HG03457 (cell line): ENCODE results near the gene OR9A4.

Experiments used
- ATAC-seq: cut with Tn5 transposase; IDR thresholded peaks from one replicate; pipeline ENCODE4 v1.9.1; 2021; ENCODE audit warnings: moderate number of reproducible peaks; ENCODE audit not compliant: unreplicated experiment

The OR9A4 gene

DNA sequence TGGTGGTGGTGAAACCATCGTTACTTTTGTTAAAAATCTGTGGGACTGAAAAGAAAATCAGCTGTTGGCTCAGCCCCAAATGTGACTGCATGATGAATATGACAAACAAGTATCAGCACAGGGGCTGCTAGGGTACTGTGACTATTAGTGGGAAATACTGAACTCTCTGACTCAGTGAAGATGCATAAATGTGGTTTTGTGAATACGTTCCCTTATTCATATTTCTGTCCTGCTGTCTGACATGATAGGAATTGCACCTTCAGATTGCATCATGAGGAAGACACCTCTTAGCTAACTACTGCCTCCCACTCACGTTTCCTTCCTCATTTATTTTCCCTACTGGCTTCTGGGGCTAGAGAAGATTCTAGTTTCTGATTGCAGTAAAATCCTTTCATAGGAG, 29.2 kb downstream of the OR9A4 start:
- ATAC-seq, result no peak

DNA sequence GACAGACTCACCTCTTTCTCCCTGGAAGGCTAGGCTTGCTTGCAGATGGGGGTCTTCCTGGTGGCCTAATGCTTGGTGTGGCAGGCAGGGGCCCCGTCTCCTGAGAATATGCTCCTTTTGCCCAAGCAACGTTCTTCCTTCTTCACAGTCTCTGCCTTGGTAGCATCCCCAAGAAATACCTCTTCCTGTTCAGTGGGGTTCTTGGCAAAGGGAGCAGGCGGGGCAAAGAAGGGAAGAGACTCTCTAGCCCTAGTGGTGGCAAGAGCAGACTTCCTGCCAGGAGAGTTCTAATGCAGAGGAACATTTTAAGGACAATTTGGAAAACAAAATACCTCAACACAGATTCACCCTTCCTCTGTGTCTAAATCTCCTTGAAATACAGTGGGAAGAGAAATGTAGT, 30.6 kb downstream of the OR9A4 start, which contains the start of gene CLEC5A:
CLEC5A (minus strand) TSS at position 179 of the 400 bp plus-strand sequence. CDS start 682 bp downstream, outside the sequence.
- no peak for ATAC-seq

DNA sequence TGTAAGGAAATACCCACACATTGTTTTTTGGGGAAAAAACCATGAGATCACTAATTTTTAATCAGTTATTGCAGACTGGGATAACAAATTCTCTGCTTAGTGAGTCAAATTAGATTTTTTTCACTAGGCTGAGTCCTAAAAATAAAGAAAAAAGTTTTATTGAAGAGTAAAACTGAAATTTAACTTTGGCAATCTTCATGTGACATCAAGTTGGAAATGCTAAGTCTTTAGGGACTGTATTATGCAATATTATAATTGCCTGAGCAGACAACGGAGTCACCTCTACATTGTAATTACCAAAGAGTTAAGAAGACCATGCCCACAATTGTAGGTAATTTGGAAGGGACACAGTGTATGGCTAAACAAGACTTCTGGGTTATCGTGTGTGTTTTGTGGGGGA, 32.8 kb downstream of the OR9A4 start:
- ATAC-seq, result no peak

DNA sequence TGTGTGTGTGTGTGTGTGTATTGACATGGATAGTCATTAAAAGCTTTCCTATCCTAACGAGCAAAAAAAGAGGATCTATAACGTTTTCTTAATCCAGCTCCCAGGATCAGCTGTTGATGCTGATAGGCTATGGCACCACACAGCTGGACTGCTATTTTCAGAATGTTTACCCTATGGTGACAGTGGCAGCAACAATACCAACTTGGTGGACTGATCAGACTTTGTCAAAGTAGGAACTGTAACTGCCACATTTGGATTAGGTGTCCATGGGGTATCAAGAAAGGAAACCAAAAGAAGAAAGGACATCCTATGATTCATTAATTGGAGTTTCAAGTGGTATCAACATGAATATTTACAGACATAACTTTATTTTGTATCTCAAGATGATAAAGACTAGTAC, 33.3 kb downstream of the OR9A4 start:
- ATAC-seq, result no peak

DNA sequence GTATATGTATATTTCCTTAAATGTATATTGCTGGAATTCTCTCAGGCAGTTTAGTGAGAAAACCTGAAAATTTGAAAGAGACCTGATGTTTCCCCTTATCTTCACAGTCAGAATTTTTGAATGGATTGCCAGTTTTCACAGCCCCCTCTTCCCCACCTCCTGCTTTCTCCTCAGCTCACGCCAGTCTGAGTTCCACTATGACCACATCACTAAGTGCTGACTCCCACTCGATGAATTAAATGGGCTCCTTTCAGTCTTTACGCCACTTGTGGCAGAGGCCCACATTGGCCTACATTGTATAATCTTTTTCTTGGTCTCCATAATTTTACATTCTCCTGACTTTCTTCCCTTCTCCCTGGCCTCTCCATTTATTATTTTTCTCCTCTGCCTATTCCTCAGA, 33.7 kb downstream of the OR9A4 start:
- ATAC-seq, result no peak

DNA sequence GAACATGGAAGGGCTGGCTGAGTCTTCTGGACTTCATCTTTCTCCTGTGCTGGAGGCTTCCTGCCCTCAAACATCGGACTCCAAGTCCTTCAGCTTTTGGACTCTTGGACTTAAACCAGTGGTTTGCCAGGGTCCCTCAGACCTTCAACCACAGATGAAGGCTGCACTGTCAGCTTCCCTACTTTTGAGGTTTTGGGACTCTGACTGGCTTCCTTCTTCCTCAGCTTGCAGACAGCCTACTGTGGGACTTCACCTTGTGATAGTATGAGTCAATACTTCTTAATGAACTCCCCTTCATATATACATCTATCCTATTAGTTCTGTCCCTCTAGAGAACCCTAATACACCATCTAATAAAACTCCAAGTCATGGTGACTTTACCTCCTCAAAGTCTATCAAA, 34.6 kb downstream of the OR9A4 start:
- no peak for ATAC-seq

DNA sequence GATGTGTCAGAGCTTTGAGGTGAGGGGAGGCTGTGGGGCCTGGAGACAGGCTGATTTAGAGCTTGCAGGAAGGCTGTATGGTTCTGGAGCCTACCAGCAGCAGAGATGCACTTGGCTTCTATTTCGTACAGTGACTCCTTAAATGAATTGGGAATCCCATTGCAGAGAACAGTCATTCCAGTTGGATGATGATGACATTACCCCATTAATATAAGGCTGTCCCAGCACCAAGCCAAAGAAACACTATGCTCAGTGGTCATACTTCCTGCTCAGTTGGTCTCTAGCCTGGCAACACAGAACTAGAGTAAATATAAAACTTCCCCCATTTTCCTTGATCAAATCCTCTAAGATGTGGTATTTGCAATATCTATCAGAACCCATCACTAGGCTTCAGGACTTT, 36.3 kb downstream of the OR9A4 start:
- ATAC-seq, result no peak

DNA sequence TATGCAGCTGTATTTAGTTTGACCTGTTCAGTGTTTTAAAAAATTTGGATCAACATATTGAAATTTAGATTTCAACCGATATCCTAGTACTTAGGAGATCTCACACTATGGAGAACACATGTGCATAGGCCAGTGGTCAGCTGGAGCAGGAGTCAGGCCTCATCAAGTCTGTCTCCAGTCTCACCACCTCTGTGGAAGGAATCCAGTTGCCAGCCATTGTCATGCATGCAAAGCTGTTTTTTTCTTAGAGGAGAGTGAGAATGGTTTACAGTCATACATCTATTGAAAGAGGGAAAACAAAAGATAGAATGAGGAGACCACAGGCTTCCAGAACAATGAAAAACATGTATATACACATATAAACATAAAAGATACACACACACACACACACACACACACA, 38.1 kb downstream of the OR9A4 start:
- no peak for ATAC-seq

DNA sequence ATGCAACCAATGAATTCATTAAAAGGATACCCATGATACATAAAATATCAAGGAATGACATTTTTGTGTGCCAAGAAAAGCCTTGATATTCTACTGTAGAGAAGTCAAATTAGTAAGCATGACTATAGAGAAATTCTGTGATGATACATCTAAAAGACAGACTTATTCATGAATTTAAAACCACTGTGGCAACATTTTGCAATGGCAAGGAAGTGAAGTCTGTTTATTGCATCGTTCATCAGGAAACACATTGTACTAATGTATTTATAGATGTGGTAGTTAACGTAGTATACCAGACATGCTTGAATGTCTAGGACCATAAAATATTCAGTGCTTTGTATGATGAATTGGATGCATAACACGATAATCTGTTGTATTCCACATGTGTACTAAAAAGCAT, 39.9 kb downstream of the OR9A4 start:
- no peak for ATAC-seq

DNA sequence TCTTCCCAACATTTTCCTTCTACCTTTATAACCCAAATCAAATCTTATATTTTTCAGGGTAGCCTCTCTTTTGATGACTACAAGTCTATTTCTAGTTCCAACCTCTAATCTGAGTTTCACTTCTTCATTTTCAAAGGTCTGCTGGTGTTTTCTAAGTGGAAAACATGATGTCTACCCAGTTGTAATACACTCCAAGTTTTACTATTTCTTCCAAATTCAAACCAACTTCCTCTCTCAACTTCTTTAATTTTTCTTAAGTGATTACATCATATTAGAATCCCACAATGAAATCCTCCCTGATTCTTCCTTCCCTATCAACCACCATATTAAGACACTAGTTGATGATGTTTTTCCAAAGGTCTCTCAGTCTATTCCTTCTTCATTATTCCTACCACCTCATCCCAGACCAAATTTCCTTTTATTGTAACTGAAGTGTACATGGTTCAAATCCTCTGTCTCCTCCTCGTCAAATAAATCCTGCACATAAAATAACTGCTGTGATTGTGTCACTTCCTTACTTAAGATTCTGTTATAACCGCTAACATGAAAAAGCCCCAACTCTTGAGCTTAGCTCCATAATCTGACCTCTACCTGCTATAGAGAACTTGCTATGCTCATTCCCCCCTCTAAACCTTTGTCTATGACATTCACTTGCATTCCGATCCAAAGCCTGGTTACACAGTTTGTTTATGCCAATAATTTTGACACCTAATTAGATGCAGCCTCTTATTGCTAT, 44.7 kb downstream of the OR9A4 start:
- ATAC-seq, result no peak
